Measurements from ENCODE around the gene RCVRN.

Gene RCVRN

GRCh38 chr17:9900044-9900594 is 5.0 kb downstream of the RCVRN start:
- H3K27ac ChIP-seq = no peak overlapping the region
- no peak for DNase-seq (ENCODE audit: low read depth, low spot score)

GRCh38 chr17:9899280-9900043 is 5.6 kb downstream of the RCVRN start:
- H3K27ac ChIP-seq = no peak overlapping the region
- no peak for DNase-seq (ENCODE audit: low read depth, low spot score)

- no peak overlapping the region for H3K27ac ChIP-seq
- DNase-seq (ENCODE audit: low read depth, low spot score) = no peak
Measured at GRCh38 chr17:9898812-9899211, 6.3 kb downstream of the RCVRN start.

GRCh38 chr17:9897372-9897968 is 7.6 kb downstream of the RCVRN start:
- no peak overlapping the region for H3K27ac ChIP-seq
- no peak for DNase-seq (ENCODE audit: low read depth, low spot score)

- no peak overlapping the region for H3K27ac ChIP-seq
- DNase-seq (ENCODE audit: low read depth, low spot score) = no peak
Measured at GRCh38 chr17:9895923-9896322, 9.1 kb downstream of the RCVRN start.

- H3K27ac ChIP-seq = no peak overlapping the region
Measured at GRCh38 chr17:9894231-9894630, 10.8 kb downstream of the RCVRN start.

GRCh38 chr17:9893411-9894012 is 11.6 kb downstream of the RCVRN start:
- H3K27ac ChIP-seq = no peak overlapping the region
- no peak for DNase-seq (ENCODE audit: low read depth, low spot score)

More at GRCh38 chr17:9894231-9894630, 10.8 kb downstream of the RCVRN start:
- no peak for DNase-seq (ENCODE audit: low read depth, low spot score)

GRCh38 chr17:9890124-9890523 is 14.9 kb downstream of the RCVRN start:
- H3K27ac ChIP-seq = no peak overlapping the region
- DNase-seq (ENCODE audit: low read depth, low spot score) = no peak

GRCh38 chr17:9887508-9887907 is 17.6 kb downstream of the RCVRN start:
- no peak for DNase-seq (ENCODE audit: low read depth, low spot score)
- no peak overlapping the region for H3K27ac ChIP-seq

- H3K27ac ChIP-seq = no peak overlapping the region
- DNase-seq (ENCODE audit: low read depth, low spot score) = no peak
Measured at GRCh38 chr17:9886141-9886930, 18.7 kb downstream of the RCVRN start.

- H3K27ac ChIP-seq = no peak overlapping the region
- DNase-seq (ENCODE audit: low read depth, low spot score) = no peak
Measured at GRCh38 chr17:9883451-9883850, 21.6 kb downstream of the RCVRN start.

GRCh38 chr17:9880582-9880999 is 24.5 kb downstream of the RCVRN start:
- peak overlapping the region; percentile 7 for H3K27ac ChIP-seq
- peak; percentile 79 for DNase-seq (ENCODE audit: low read depth, low spot score)

- no peak for DNase-seq (ENCODE audit: low read depth, low spot score)
- no peak overlapping the region for H3K27ac ChIP-seq
Measured at GRCh38 chr17:9878786-9879525, 26.1 kb downstream of the RCVRN start.

GRCh38 chr17:9878356-9878755 is 26.7 kb downstream of the RCVRN start:
- no peak for DNase-seq (ENCODE audit: low read depth, low spot score)

GRCh38 chr17:9875441-9875840 is 29.6 kb downstream of the RCVRN start:
- DNase-seq (ENCODE audit: low read depth, low spot score) = no peak
- no peak overlapping the region for H3K27ac ChIP-seq

More at GRCh38 chr17:9878356-9878755, 26.7 kb downstream of the RCVRN start:
- H3K27ac ChIP-seq = no peak overlapping the region

- H3K27ac ChIP-seq = no peak overlapping the region
- DNase-seq (ENCODE audit: low read depth, low spot score) = no peak
Measured at GRCh38 chr17:9874722-9875121, 30.3 kb downstream of the RCVRN start.

- H3K27ac ChIP-seq = no peak overlapping the region
- DNase-seq (ENCODE audit: low read depth, low spot score) = no peak
Measured at GRCh38 chr17:9872852-9873251, 32.2 kb downstream of the RCVRN start.

- H3K27ac ChIP-seq = no peak overlapping the region
- DNase-seq (ENCODE audit: low read depth, low spot score) = no peak
Measured at GRCh38 chr17:9868552-9868951, 36.5 kb downstream of the RCVRN start.

- no peak for DNase-seq (ENCODE audit: low read depth, low spot score)
Measured at GRCh38 chr17:9865586-9865985, 39.5 kb downstream of the RCVRN start.

GRCh38 chr17:9862949-9863348 is 42.1 kb downstream of the RCVRN start:
- H3K27ac ChIP-seq = no peak overlapping the region
- no peak for DNase-seq (ENCODE audit: low read depth, low spot score)

More at GRCh38 chr17:9865586-9865985, 39.5 kb downstream of the RCVRN start:
- H3K27ac ChIP-seq = no peak overlapping the region
